HepG2 (cell line): ENCODE measurements around the gene DSCAM. TPM values are rescaled to one million over a fixed set of nuclear protein-coding genes. Genes with fewer than 3 reads are reported as not detected.

ENCODE experiments used
- ATAC-seq: fragments of 200-7000 bp; cut with Tn5 transposase; 3 replicates; pipeline ENCODE4 v1.9.1; 2020; ENCODE audit warnings: mild to moderate bottlenecking, moderate library complexity
- BruUV-seq: library from RNA; stranded (reverse); fragments of 400-500 nt; replicated peaks from 2 replicates; lab custom pipeline; 2021; lab: Mats Ljungman, UMichigan
- CTCF ChIA-PET: fragments of 300-600 bp; formaldehyde crosslinking; extraction: SDS; loops from one replicate; lab custom pipeline; 2021; ENCODE audit warnings: low total read pairs, inconsistent platforms, low intra/inter-chr PET ratio; lab: Yijun Ruan, JAX
- POLR2A ChIA-PET: fragments of 350-600 bp; sonication (Branson Sonifier 250); formaldehyde crosslinking; loops from one replicate; lab custom pipeline; 2020; ENCODE audit warnings: antibody characterized with exemption, inconsistent platforms; lab: Yijun Ruan, JAX
- DNase-seq: peaks from one replicate; pipeline ENCODE4 v3.0.0-alpha.2; 2015; ENCODE audit warnings: low spot score
- FAIRE-seq: peaks from 3 replicates; lab custom pipeline; 2011; peaks lifted over from hg19 to GRCh38; lab: Jason Lieb, UNC
- H2AFZ ChIP-seq: one replicate; pipeline ENCODE4 v1.6.1; 2011; ENCODE audit warnings: low read length, inconsistent platforms
- H3K27ac ChIP-seq: fragments of 300-600 bp; 3 replicates; pipeline ENCODE4 v1.8.0; 2011; ENCODE audit warnings: mixed run types, mild to moderate bottlenecking, mixed read lengths, low read length, inconsistent platforms; ENCODE audit not compliant: insufficient read depth; ENCODE audit errors: extremely low read length
- H3K27me3 ChIP-seq, 2 experiments: fragments of 200-600 bp in 1 of 2; 2 replicates in 1 of 2; 3 replicates in 1 of 2; pipeline versions ENCODE4 v1.6.0 to v1.8.0; 2011; ENCODE audit warnings: low read length in 2 of 2, mild to moderate bottlenecking in 2 of 2, moderate library complexity in 2 of 2, inconsistent platforms in 1 of 2; ENCODE audit not compliant: insufficient read depth in 2 of 2, control insufficient read depth in 1 of 2
- H3K36me3 ChIP-seq, 2 experiments: fragments of 200-600 bp in 1 of 2; replicated peaks in 1 of 2; 2 replicates in 1 of 2; 3 replicates in 1 of 2; pipeline versions ENCODE4 v1.5.1 to v1.8.0; 2011; ENCODE audit warnings: low read length in 2 of 2, inconsistent platforms in 1 of 2; ENCODE audit not compliant: insufficient read depth in 2 of 2, control insufficient read depth in 1 of 2
- H3K4me1 ChIP-seq: 2 replicates; pipeline ENCODE4 v1.5.1; 2012; ENCODE audit warnings: low read length, inconsistent platforms; ENCODE audit not compliant: insufficient read depth
- H3K4me2 ChIP-seq: 2 replicates; pipeline ENCODE4 v1.6.0; 2011; ENCODE audit warnings: low read depth, low read length, inconsistent platforms
- H3K4me3 ChIP-seq, 3 experiments: fragments of 200-600 bp in 1 of 3; sonication (generic), shearing (Covaris generic) in 1 of 3; replicated peaks in 1 of 3; 2 replicates each; pipeline ENCODE4 v1.5.1; 2011 to 2016; ENCODE audit warnings: low read length in 3 of 3, inconsistent platforms in 2 of 3, low read depth in 2 of 3, mild to moderate bottlenecking in 2 of 3, control low read depth in 1 of 3, mixed read lengths in 1 of 3; ENCODE audit not compliant: insufficient read depth in 1 of 3
- H3K79me2 ChIP-seq: one replicate; pipeline ENCODE4 v1.6.1; 2011; ENCODE audit warnings: low read length, inconsistent platforms; ENCODE audit not compliant: insufficient read depth
- H3K9ac ChIP-seq: 2 replicates; pipeline ENCODE4 v1.6.0; 2011; ENCODE audit warnings: mild to moderate bottlenecking, low read depth, low read length, inconsistent platforms; ENCODE audit not compliant: insufficient read depth
- H3K9me3 ChIP-seq: 2 replicates; pipeline ENCODE4 v1.5.1; 2012; ENCODE audit warnings: mild to moderate bottlenecking, low read length
- H4K20me1 ChIP-seq: 2 replicates; pipeline ENCODE4 v1.6.0; 2011; ENCODE audit warnings: inconsistent platforms, mild to moderate bottlenecking, low read length, moderate library complexity; ENCODE audit not compliant: insufficient read depth
- AHDC1 ChIP-seq: sonication (generic); formaldehyde crosslinking; IDR thresholded peaks from 2 replicates; pipeline ENCODE4 v1.5.1; 2020; ENCODE audit warnings: mild to moderate bottlenecking, missing genetic modification reagents, borderline replicate concordance
- CSRNP1 ChIP-seq: sonication (generic); formaldehyde crosslinking; IDR thresholded peaks from 2 replicates; pipeline ENCODE4 v1.8.1; 2023; ENCODE audit warnings: mild to moderate bottlenecking, missing genetic modification reagents
- DPF2 ChIP-seq: sonication (generic); formaldehyde crosslinking; IDR thresholded peaks from 2 replicates; pipeline ENCODE4 v1.4.0; 2020; ENCODE audit warnings: mild to moderate bottlenecking, low read depth, missing genetic modification reagents, borderline replicate concordance
- KMT2B ChIP-seq: IDR thresholded peaks from 2 replicates; pipeline ENCODE4 v1.6.1; 2016; ENCODE audit warnings: missing genetic modification reagents, missing compliant biosample characterization
- TFAP4 ChIP-seq: sonication (generic); IDR thresholded peaks from 2 replicates; pipeline ENCODE4 v1.6.1; 2016; ENCODE audit warnings: low read depth, borderline replicate concordance
- ZNF331 ChIP-seq: sonication (generic); formaldehyde crosslinking; IDR thresholded peaks from 2 replicates; pipeline ENCODE4 v1.4.0; 2020; ENCODE audit warnings: missing genetic modification reagents
- WGBS: methylation state at CpG from one replicate; pipeline ENCODE4 v1.1.6; 2017; ENCODE audit warnings: low lambda C conversion rate; 5-methylcytosine and 5-hydroxymethylcytosine counted together
- in situ Hi-C: cut with HindIII; loops from 2 replicates; pipeline ENCODE4 v1.10.0; 2017; ENCODE audit warnings: low pct_unique_long_range_greater_than_20kb; ENCODE audit not compliant: extremely low pct_ligation_motif_present
- intact Hi-C: fragments of 100-400 bp; cut with micrococcal nuclease; formaldehyde crosslinking; loops from one replicate; pipeline ENCODE4 v1.10.0; 2022; ENCODE audit not compliant: unreplicated experiment
- polyA plus RNA-seq, 8 experiments: library from polyadenylated mRNA; depleted of rRNA in 3 of 8; stranded (reverse) in 7 of 8; unstranded in 1 of 8; fragments of >200 nt; fragmentation: Illumina TruSeq in 4 of 8; extraction: Trizol in 4 of 8; gene quantifications; 2 replicates each; pipeline versions ENCODE4 v1.2.1 to v1.2.3, GENCODE V29; 2011 to 2016; ENCODE audit warnings: low read depth in 4 of 8, missing spikeins in 1 of 8, mixed read lengths in 1 of 8; ENCODE audit not compliant: insufficient read depth in 1 of 8
- total RNA-seq, 5 experiments: library from RNA; depleted of rRNA; stranded (reverse); fragments of >200 nt; fragmentation: Illumina TruSeq; extraction: Trizol; gene quantifications; 2 replicates each; pipeline ENCODE4 v1.2.3, GENCODE V29; 2016; ENCODE audit warnings: low read depth in 1 of 5
- TF ChIP-seq, protein P1 (sequence below): sonication (generic); formaldehyde crosslinking; IDR thresholded peaks from 2 replicates; pipeline ENCODE4 v1.5.0; 2020; ENCODE audit warnings: mild to moderate bottlenecking, missing genetic modification reagents, borderline replicate concordance

The DSCAM gene
- total and polyA plus RNA-seq, 2 of the 13 experiments (the other 11 are each of a cell fraction or from before 2014, with no cell fraction given): not detected

DNA sequence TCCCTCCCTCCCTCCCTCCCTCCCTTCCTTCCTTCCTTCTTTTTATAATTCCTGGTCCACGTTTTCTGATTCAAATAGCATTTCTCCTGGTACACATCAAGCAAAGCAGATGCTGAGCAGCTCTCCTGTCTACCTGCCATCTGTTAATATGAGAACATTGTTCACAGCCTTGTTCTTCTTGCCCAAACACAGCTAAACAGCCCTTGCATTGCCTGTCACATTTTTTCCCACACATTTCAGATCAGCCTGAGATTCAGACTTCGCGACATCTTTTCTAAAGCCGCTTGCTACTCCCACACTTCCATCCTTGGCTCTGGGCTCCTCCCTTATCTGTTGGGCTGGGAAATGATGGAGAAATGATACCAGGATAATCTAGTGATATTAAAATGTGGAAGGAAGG lies 779.2 kb downstream of the DSCAM start:
- no peaks in the 10 kb centered on the region for H3K27me3 ChIP-seq
- H4K20me1 ChIP-seq: no peaks in the 10 kb centered on the region
- no peak for DNase-seq
- ChIA-PET POLR2A (no interaction called here), CTCF (no interaction called here)
- no peaks in the 10 kb centered on the region for H3K36me3 ChIP-seq
- H3K79me2 ChIP-seq: no peaks in the 10 kb centered on the region
- no peak overlapping the region for H3K4me2 ChIP-seq
- H3K4me3 ChIP-seq: no peak overlapping the region
- no peak for ATAC-seq
- peaks cover 84% of the 10 kb centered on the region for H3K9me3 ChIP-seq
- no peak overlapping the region for H3K27ac ChIP-seq
- H3K4me1 ChIP-seq: no peaks in the 10 kb centered on the region
- WGBS: 62% methylated on average over 4 of the region's 4 CpGs
- BruUV-seq: no TSS peak
- no peak overlapping the region for H2AFZ ChIP-seq
- FAIRE-seq: no peak
- intact Hi-C loops (no loop called here), in situ Hi-C loops (no loop called here)
- H3K9ac ChIP-seq: no peak overlapping the region
- TF ChIP-seq ZNF331 (no peak), AHDC1 (CRISPR knock-in tag) (no peak), KMT2B (CRISPR knock-in tag) (no peak), TFAP4 (no peak), DPF2 (no peak), CSRNP1 (CRISPR knock-in tag) (no peak)
- TF ChIP-seq, protein P1, sequence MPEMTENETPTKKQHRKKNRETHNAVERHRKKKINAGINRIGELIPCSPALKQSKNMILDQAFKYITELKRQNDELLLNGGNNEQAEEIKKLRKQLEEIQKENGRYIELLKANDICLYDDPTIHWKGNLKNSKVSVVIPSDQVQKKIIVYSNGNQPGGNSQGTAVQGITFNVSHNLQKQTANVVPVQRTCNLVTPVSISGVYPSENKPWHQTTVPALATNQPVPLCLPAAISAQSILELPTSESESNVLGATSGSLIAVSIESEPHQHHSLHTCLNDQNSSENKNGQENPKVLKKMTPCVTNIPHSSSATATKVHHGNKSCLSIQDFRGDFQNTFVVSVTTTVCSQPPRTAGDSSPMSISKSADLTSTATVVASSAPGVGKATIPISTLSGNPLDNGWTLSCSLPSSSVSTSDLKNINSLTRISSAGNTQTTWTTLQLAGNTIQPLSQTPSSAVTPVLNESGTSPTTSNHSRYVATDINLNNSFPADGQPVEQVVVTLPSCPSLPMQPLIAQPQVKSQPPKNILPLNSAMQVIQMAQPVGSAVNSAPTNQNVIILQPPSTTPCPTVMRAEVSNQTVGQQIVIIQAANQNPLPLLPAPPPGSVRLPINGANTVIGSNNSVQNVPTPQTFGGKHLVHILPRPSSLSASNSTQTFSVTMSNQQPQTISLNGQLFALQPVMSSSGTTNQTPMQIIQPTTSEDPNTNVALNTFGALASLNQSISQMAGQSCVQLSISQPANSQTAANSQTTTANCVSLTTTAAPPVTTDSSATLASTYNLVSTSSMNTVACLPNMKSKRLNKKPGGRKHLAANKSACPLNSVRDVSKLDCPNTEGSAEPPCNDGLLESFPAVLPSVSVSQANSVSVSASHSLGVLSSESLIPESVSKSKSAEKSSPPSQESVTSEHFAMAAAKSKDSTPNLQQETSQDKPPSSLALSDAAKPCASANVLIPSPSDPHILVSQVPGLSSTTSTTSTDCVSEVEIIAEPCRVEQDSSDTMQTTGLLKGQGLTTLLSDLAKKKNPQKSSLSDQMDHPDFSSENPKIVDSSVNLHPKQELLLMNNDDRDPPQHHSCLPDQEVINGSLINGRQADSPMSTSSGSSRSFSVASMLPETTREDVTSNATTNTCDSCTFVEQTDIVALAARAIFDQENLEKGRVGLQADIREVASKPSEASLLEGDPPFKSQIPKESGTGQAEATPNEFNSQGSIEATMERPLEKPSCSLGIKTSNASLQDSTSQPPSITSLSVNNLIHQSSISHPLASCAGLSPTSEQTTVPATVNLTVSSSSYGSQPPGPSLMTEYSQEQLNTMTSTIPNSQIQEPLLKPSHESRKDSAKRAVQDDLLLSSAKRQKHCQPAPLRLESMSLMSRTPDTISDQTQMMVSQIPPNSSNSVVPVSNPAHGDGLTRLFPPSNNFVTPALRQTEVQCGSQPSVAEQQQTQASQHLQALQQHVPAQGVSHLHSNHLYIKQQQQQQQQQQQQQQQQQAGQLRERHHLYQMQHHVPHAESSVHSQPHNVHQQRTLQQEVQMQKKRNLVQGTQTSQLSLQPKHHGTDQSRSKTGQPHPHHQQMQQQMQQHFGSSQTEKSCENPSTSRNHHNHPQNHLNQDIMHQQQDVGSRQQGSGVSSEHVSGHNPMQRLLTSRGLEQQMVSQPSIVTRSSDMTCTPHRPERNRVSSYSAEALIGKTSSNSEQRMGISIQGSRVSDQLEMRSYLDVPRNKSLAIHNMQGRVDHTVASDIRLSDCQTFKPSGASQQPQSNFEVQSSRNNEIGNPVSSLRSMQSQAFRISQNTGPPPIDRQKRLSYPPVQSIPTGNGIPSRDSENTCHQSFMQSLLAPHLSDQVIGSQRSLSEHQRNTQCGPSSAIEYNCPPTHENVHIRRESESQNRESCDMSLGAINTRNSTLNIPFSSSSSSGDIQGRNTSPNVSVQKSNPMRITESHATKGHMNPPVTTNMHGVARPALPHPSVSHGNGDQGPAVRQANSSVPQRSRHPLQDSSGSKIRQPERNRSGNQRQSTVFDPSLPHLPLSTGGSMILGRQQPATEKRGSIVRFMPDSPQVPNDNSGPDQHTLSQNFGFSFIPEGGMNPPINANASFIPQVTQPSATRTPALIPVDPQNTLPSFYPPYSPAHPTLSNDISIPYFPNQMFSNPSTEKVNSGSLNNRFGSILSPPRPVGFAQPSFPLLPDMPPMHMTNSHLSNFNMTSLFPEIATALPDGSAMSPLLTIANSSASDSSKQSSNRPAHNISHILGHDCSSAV: no peak
